Panc1 (cell line): ENCODE measurements around the gene VWA5B2.

Experiments
- POLR2AphosphoS5 ChIP-seq: IDR thresholded peaks from 2 replicates; pipeline ENCODE4 v1.6.1; 2012; ENCODE audit warnings: mild to moderate bottlenecking, low read depth, low read length, moderate library complexity
- TF ChIP-seq, protein P1 (sequence below), 2 experiments: IDR thresholded peaks; 2 replicates each; pipeline ENCODE4 v1.6.1; 2011 to 2012; ENCODE audit warnings: low read depth in 2 of 2, control low read depth in 1 of 2, low read length in 1 of 2, mild to moderate bottlenecking in 1 of 2, moderate library complexity in 1 of 2; ENCODE audit not compliant: insufficient read depth in 1 of 2

DNA sequence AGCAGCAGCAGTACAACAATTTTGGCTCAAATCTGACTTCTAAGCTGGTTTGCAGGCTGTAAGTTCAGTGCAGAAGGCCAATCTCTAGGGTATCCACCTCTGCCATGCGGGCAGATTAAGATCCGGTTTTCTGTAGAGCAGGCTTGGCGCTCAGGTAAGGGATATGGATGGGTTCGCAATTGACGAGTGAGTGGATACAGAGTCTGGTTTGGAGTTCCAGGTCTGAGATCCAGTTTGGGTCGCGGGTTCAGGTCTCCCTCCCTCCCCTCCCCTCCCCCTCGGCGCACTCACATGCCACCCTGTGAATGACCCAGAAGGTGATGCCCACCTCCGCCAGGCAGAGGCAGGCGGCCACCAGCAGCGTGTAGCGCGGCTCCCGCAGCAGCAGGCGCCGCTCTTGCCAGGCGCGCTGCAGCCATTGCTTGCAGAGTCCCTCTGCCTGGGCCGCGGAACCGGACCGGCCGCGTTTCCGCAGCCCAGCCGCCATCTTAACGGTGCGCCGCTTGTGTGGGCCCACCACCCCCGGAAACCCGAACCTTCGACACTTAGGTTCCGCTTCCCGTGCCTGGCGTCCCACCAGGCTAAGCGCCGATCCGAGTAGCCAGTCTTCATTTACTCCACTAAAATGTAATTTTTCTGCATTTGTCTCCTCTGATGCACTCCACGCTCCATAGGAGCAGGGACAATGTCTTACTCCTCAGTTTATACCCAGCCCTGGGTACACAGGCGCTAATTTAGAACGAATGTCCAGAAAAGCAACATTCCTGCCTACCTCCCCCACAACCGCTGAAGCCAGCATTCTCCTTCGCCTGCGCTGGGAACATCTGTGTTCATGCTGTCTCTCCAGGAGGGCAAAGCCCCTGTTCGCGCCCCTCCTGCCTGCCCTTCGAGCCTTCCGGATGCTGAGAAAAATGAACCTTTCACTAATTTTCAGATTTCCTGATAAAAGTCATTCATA lies 19.3 kb downstream of the VWA5B2 start, which contains the start of gene ALG3:
- TF ChIP-seq POLR2AphosphoS5 = peak; percentile 89
- TF ChIP-seq, protein P1, sequence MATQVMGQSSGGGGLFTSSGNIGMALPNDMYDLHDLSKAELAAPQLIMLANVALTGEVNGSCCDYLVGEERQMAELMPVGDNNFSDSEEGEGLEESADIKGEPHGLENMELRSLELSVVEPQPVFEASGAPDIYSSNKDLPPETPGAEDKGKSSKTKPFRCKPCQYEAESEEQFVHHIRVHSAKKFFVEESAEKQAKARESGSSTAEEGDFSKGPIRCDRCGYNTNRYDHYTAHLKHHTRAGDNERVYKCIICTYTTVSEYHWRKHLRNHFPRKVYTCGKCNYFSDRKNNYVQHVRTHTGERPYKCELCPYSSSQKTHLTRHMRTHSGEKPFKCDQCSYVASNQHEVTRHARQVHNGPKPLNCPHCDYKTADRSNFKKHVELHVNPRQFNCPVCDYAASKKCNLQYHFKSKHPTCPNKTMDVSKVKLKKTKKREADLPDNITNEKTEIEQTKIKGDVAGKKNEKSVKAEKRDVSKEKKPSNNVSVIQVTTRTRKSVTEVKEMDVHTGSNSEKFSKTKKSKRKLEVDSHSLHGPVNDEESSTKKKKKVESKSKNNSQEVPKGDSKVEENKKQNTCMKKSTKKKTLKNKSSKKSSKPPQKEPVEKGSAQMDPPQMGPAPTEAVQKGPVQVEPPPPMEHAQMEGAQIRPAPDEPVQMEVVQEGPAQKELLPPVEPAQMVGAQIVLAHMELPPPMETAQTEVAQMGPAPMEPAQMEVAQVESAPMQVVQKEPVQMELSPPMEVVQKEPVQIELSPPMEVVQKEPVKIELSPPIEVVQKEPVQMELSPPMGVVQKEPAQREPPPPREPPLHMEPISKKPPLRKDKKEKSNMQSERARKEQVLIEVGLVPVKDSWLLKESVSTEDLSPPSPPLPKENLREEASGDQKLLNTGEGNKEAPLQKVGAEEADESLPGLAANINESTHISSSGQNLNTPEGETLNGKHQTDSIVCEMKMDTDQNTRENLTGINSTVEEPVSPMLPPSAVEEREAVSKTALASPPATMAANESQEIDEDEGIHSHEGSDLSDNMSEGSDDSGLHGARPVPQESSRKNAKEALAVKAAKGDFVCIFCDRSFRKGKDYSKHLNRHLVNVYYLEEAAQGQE (IDR thresholded peaks at IDR 0.05; ENCODE audit: insufficient read depth in 1 of 2, low read depth in 2 of 2, low read length in 1 of 2) = peak; percentile 48 to 65; a peak in 1 of 4 replicates
